Endothelial cell of umbilical vein (primary cell): ENCODE data around the gene KIAA1755. TPM values are rescaled to one million over a fixed set of nuclear protein-coding genes. Genes with fewer than 3 reads are reported as not detected.

Experiments
- BruUV-seq: library from RNA; stranded (reverse); fragments of 400-500 nt; replicated peaks from 2 replicates; lab custom pipeline; 2021; lab: Mats Ljungman, UMichigan
- CTCF ChIA-PET: fragments of 300-600, 350-600 bp; sonication (Branson Sonifier 250); formaldehyde crosslinking; loops from one replicate; lab custom pipeline; 2021; ENCODE audit warnings: antibody characterized with exemption, inconsistent platforms; lab: Charles Lee
- POLR2A ChIA-PET: fragments of 300-600, 350-600 bp; sonication (Branson Sonifier 250); formaldehyde crosslinking; loops from one replicate; lab custom pipeline; 2021; ENCODE audit warnings: antibody characterized with exemption, inconsistent platforms; lab: Charles Lee
- DNase-seq: peaks from one replicate; pipeline ENCODE4 v3.0.0-alpha.2; 2011; ENCODE audit warnings: low read depth, low spot score
- FAIRE-seq: peaks from 2 replicates; lab custom pipeline; 2011; peaks lifted over from hg19 to GRCh38; lab: Jason Lieb, UNC
- H2AFZ ChIP-seq: 2 replicates; pipeline ENCODE4 v1.6.0; 2012; ENCODE audit warnings: low read depth, low read length, control low read depth, inconsistent platforms
- H3K27ac ChIP-seq: 2 replicates; pipeline ENCODE4 v1.5.1; 2011; ENCODE audit warnings: low read depth, mild to moderate bottlenecking, control low read depth, low read length, moderate library complexity; ENCODE audit not compliant: insufficient read depth
- H3K27me3 ChIP-seq, 2 experiments: 2 replicates each; pipeline versions ENCODE4 v1.6.0 to v1.6.1; 2011; ENCODE audit warnings: low read length in 2 of 2, mixed read lengths in 1 of 2; ENCODE audit not compliant: control insufficient read depth in 2 of 2, insufficient read depth in 2 of 2
- H3K36me3 ChIP-seq, 2 experiments: 2 replicates in 1 of 2; 3 replicates in 1 of 2; pipeline ENCODE4 v1.5.1; 2011; ENCODE audit warnings: low read length in 2 of 2, mild to moderate bottlenecking in 1 of 2, moderate library complexity in 1 of 2; ENCODE audit not compliant: control insufficient read depth in 2 of 2, insufficient read depth in 2 of 2; ENCODE audit errors: extremely low read depth in 1 of 2
- H3K4me1 ChIP-seq: 3 replicates; pipeline ENCODE4 v1.5.1; 2011; ENCODE audit warnings: mild to moderate bottlenecking, low read length; ENCODE audit not compliant: control insufficient read depth, insufficient read depth; ENCODE audit errors: extremely low read depth
- H3K4me2 ChIP-seq: 2 replicates; pipeline ENCODE4 v1.6.1; 2011; ENCODE audit warnings: low read length, control low read depth, mixed read lengths; ENCODE audit not compliant: insufficient read depth
- H3K4me3 ChIP-seq, 3 experiments: fragments of 200-600 bp in 1 of 3; sonication (generic), shearing (Covaris generic) in 1 of 3; replicated peaks in 1 of 3; 2 replicates each; pipeline ENCODE4 v1.5.1; 2011 to 2016; ENCODE audit warnings: control low read depth in 3 of 3, low read length in 3 of 3, mild to moderate bottlenecking in 2 of 3, inconsistent platforms in 1 of 3, low read depth in 1 of 3, moderate library complexity in 1 of 3; ENCODE audit not compliant: insufficient read depth in 1 of 3
- H3K79me2 ChIP-seq: 2 replicates; pipeline ENCODE4 v1.6.0; 2012; ENCODE audit warnings: low read length, inconsistent platforms; ENCODE audit not compliant: control insufficient read depth, insufficient read depth
- H3K9ac ChIP-seq: replicated peaks from 2 replicates; pipeline ENCODE3; 2011; ENCODE audit warnings: low read length, control low read depth; ENCODE audit not compliant: insufficient read depth; ENCODE audit errors: extremely low read depth
- H3K9me1 ChIP-seq: replicated peaks from 3 replicates; pipeline ENCODE4 v1.6.0; 2011; ENCODE audit warnings: mild to moderate bottlenecking, low read length; ENCODE audit not compliant: control insufficient read depth, insufficient read depth; ENCODE audit errors: extremely low read depth
- H3K9me3 ChIP-seq: replicated peaks from 2 replicates; pipeline ENCODE4 v1.5.1; 2012; ENCODE audit warnings: low read length, inconsistent platforms; ENCODE audit not compliant: control insufficient read depth, insufficient read depth
- H4K20me1 ChIP-seq: replicated peaks from 2 replicates; pipeline ENCODE3; 2011; ENCODE audit warnings: mild to moderate bottlenecking, low read length; ENCODE audit not compliant: control insufficient read depth, insufficient read depth; ENCODE audit errors: extremely low read depth
- EZH2 ChIP-seq: IDR thresholded peaks from 2 replicates; pipeline ENCODE4 v1.6.1; 2012; ENCODE audit warnings: borderline replicate concordance, low read depth, mild to moderate bottlenecking, moderate library complexity, low read length, inconsistent platforms; ENCODE audit not compliant: severe bottlenecking
- FOS ChIP-seq: IDR thresholded peaks from 2 replicates; pipeline ENCODE4 v1.6.1; 2011; ENCODE audit warnings: mild to moderate bottlenecking, low read length, moderate library complexity, borderline replicate concordance; ENCODE audit not compliant: insufficient read depth
- GATA2 ChIP-seq: IDR thresholded peaks from 2 replicates; pipeline ENCODE4 v1.7.0; 2011; ENCODE audit warnings: low read depth, mild to moderate bottlenecking, moderate library complexity, mixed read lengths, low read length; ENCODE audit not compliant: insufficient read length, insufficient read depth
- JUN ChIP-seq: IDR thresholded peaks from 2 replicates; pipeline ENCODE4 v1.6.1; 2011; ENCODE audit warnings: borderline replicate concordance, low read depth; ENCODE audit not compliant: insufficient read length, insufficient read depth
- MYC ChIP-seq: IDR thresholded peaks from one replicate; pipeline ENCODE4 v1.6.1; 2011; ENCODE audit warnings: mild to moderate bottlenecking, low read depth, low read length
- POLR2A ChIP-seq: IDR thresholded peaks from 2 replicates; pipeline ENCODE4 v1.6.1; 2012; ENCODE audit warnings: low read depth, mild to moderate bottlenecking, control low read depth, low read length
- POLR2AphosphoS5 ChIP-seq: IDR thresholded peaks from 2 replicates; pipeline ENCODE4 v1.6.1; 2012; ENCODE audit warnings: low read depth, mild to moderate bottlenecking, control low read depth, low read length, moderate library complexity; ENCODE audit not compliant: insufficient read depth
- dilution Hi-C: fragments of 300-500 bp; cut with MboI; formaldehyde crosslinking; loops from one replicate; pipeline ENCODE4 v1.15.0; 2019; ENCODE audit warnings: low sequenced_read_pairs; ENCODE audit not compliant: extremely low pct_ligation_motif_present
- intact Hi-C: fragments of 100-400 bp; cut with micrococcal nuclease; formaldehyde crosslinking; loops from one replicate; pipeline ENCODE4 v1.10.0; 2022
- polyA plus RNA-seq, 4 experiments: library from polyadenylated mRNA; depleted of rRNA in 3 of 4; stranded (reverse) in 3 of 4; unstranded in 1 of 4; fragments of >200 nt; gene quantifications; 2 replicates each; pipeline versions ENCODE4 v1.2.1 to v1.2.3, GENCODE V29; 2011 to 2012; ENCODE audit warnings: missing spikeins in 1 of 4
- total RNA-seq: library from RNA; stranded (reverse); gene quantifications from 2 replicates; pipeline ENCODE4 v1.2.3, GENCODE V29; 2021
- TF ChIP-seq, protein P1 (sequence below): IDR thresholded peaks from 2 replicates; pipeline ENCODE4 v1.6.1; 2011; ENCODE audit not compliant: insufficient read depth, insufficient read length
- TF ChIP-seq, protein P2 (sequence below), 2 donors: IDR thresholded peaks; 1 replicate in 1 of 2; 2 replicates in 1 of 2; pipeline ENCODE4 v1.5.1; 2011; ENCODE audit warnings: low read length in 2 of 2, mild to moderate bottlenecking in 2 of 2, moderate library complexity in 2 of 2, control low read depth in 1 of 2, inconsistent platforms in 1 of 2, low read depth in 1 of 2; ENCODE audit not compliant: insufficient read depth in 1 of 2; ENCODE audit errors: extremely low read depth in 1 of 2

The KIAA1755 gene
- total and polyA plus RNA-seq, 2 donors (not counting 3 experiments of a cell fraction or from before 2014, with no cell fraction given), result 0.36 to 0.51 TPM

DNA sequence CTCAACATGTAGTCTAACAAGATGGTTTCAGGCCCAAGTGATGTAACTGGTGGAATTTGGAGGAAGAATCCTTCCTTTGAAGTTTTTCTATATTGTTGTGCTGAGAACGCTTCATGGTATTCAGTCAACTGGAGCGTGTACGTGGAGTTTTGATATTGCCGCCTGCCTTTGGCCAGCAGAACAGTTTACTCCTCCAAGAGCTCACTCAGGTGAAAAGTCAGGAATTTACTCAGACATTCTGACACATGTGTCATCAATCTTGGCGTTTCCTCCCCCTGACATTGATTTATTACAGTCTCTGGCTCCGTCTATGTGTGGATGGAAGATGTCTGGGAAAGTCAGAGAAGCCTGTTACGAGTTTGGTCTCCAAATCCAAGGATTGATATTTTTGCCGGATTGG lies 76.4 kb downstream of the KIAA1755 start:
- Histone ChIP-seq H3K4me3 (no peak overlapping the region), H4K20me1 (no peaks in the 10 kb centered on the region), H3K27me3 (no peaks in the 10 kb centered on the region), H3K79me2 (no peaks in the 10 kb centered on the region), H3K36me3 (no peaks in the 10 kb centered on the region), H3K27ac (no peak overlapping the region), H3K4me2 (no peak overlapping the region), H2AFZ (no peak overlapping the region), H3K9me1 (no peaks in the 10 kb centered on the region), H3K9ac (no peak overlapping the region), H3K9me3 (no peaks in the 10 kb centered on the region), H3K4me1 (peaks cover 17% of the 10 kb centered on the region)
- FAIRE-seq (peak; percentile 4), DNase-seq (peak; percentile 12)
- intact Hi-C loops, result no loop called here
- no TSS peak for BruUV-seq
- CTCF ChIA-PET, result interaction anchor here (0.9 kb wide), 1 partner anchor 11 kb away, joined by 3 read pairs; no protein-coding TSS in a partner anchor
- TF ChIP-seq, protein P1, sequence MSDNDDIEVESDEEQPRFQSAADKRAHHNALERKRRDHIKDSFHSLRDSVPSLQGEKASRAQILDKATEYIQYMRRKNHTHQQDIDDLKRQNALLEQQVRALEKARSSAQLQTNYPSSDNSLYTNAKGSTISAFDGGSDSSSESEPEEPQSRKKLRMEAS, result no peak
- TF ChIP-seq JUN (no peak), POLR2AphosphoS5 (no peak), EZH2 (no peak), GATA2 (no peak), POLR2A (no peak), FOS (no peak), MYC (no peak)
- TF ChIP-seq, protein P2, sequence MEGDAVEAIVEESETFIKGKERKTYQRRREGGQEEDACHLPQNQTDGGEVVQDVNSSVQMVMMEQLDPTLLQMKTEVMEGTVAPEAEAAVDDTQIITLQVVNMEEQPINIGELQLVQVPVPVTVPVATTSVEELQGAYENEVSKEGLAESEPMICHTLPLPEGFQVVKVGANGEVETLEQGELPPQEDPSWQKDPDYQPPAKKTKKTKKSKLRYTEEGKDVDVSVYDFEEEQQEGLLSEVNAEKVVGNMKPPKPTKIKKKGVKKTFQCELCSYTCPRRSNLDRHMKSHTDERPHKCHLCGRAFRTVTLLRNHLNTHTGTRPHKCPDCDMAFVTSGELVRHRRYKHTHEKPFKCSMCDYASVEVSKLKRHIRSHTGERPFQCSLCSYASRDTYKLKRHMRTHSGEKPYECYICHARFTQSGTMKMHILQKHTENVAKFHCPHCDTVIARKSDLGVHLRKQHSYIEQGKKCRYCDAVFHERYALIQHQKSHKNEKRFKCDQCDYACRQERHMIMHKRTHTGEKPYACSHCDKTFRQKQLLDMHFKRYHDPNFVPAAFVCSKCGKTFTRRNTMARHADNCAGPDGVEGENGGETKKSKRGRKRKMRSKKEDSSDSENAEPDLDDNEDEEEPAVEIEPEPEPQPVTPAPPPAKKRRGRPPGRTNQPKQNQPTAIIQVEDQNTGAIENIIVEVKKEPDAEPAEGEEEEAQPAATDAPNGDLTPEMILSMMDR (IDR thresholded peaks at IDR 0.05; ENCODE audit: extremely low read depth in 1 of 2, insufficient read depth in 1 of 2, low read depth in 1 of 2, low read length in 2 of 2), result no peak
- POLR2A ChIA-PET, result no interaction called here
- dilution Hi-C loops, result no loop called here
